Motor neuron (in vitro differentiated cells): ENCODE results near the gene SND1. TPM values are rescaled to one million over a fixed set of nuclear protein-coding genes. Genes with fewer than 3 reads are reported as not detected.
A peak's percentile ranks its signal among the peaks of the same experiment; 100 is the strongest.

ENCODE experiments used
- ATAC-seq, 8 experiments: fragments of 200-7000 bp; cut with Tn5 transposase; replicated peaks in 6 of 8; 2 replicates each; pipeline ENCODE4 v1.8.0; 2021; ENCODE audit warnings: mild to moderate bottlenecking in 8 of 8, moderate library complexity in 8 of 8
- H3K27ac ChIP-seq, 2 donors: fragments of 250-450 bp; sonication (Bioruptor Pico); 2 replicates each; pipeline ENCODE4 v1.9.0; 2021; ENCODE audit warnings: antibody characterized with exemption in 2 of 2, mild to moderate bottlenecking in 2 of 2, moderate library complexity in 1 of 2
- H3K4me1 ChIP-seq, 2 donors: fragments of 250-450 bp; sonication (Bioruptor Pico); replicated peaks in 1 of 2; 2 replicates each; pipeline ENCODE4 v1.6.1; 2021; ENCODE audit warnings: antibody characterized with exemption in 2 of 2, mild to moderate bottlenecking in 2 of 2, moderate library complexity in 1 of 2
- H3K4me3 ChIP-seq, 5 donors: fragments of 250-450 bp; sonication (Bioruptor Pico); 2 replicates each; pipeline ENCODE4 v1.9.0; 2021; ENCODE audit warnings: antibody characterized with exemption in 5 of 5, mild to moderate bottlenecking in 5 of 5, moderate library complexity in 4 of 5
- WGBS, 10 experiments: fragments of 450-650 bp; shearing (Covaris generic); methylation state at CpG; one replicate each; pipeline ENCODE4 v1.0.0; 2022; 5-methylcytosine and 5-hydroxymethylcytosine counted together
- in situ Hi-C, 9 experiments: fragments of 400-800 bp; cut with MboI; loops; one replicate each; pipeline ENCODE4 v1.15.0; 2021; ENCODE audit warnings: low sequenced_read_pairs in 9 of 9, low pct_unique_long_range_greater_than_20kb in 2 of 9; ENCODE audit not compliant: unreplicated experiment in 9 of 9
- total RNA-seq, 8 experiments: library from RNA; unstranded; fragments of 300-600 nt; gene quantifications; 2 replicates each; pipeline versions ENCODE4 v1.2.3 to v1.2.4, GENCODE V29; 2022

SND1 gene
- total RNA-seq, 8 experiments from 2014 or later: 125 to 296 (median 182) TPM

GRCh38 chr7:128031901-128032604 is 380.1 kb downstream of the SND1 start:
- Histone ChIP-seq H3K27ac (peak overlapping the region; percentile 89 to 90), H3K4me3 (peak overlapping the region; percentile 54 to 75 (median 61)), H3K4me1 (peaks cover 39 to 40% of the 10 kb centered on the region in 2 donors)
- in situ Hi-C loops: loop anchor here in 1 of 9 experiments (25.0 kb wide), 2 partner anchors 180 to 320 kb away; no protein-coding TSS in a partner anchor
- ATAC-seq: peak; percentile 73 to 85 (median 78)
- 0 to 5% methylated on average over 4 to 7 of the region's 87 CpGs; no CpG with 5 or more reads in 8 of the 10 experiments for WGBS, 10 experiments

GRCh38 chr7:128032605-128033235 is 380.7 kb downstream of the SND1 start:
- Histone ChIP-seq H3K27ac (peak overlapping the region; percentile 89 to 90), H3K4me3 (peak overlapping the region; percentile 54 to 75 (median 61)), H3K4me1 (peaks cover 33 to 37% of the 10 kb centered on the region in 2 donors)
- in situ Hi-C loops: loop anchor here in 1 of 9 experiments (25.0 kb wide), 2 partner anchors 180 to 320 kb away; no protein-coding TSS in a partner anchor
- ATAC-seq: peak in 1 of 8 experiments; percentile 39
- 10 to 100% (median 83%) methylated on average over 2 to 10 of the region's 41 CpGs; no CpG with 5 or more reads in 6 of the 10 experiments for WGBS, 10 experiments

GRCh38 chr7:128033246-128033645 is 381.3 kb downstream of the SND1 start:
- H3K4me1 ChIP-seq: peaks cover 27 to 32% of the 10 kb centered on the region in 2 donors
- H3K4me3 ChIP-seq: peak overlapping the region; percentile 54 to 75 (median 61)
- ATAC-seq: no peak
- WGBS, 10 experiments: 46 to 100% (median 90%) methylated on average over 1 to 5 of the region's 9 CpGs; no CpG with 5 or more reads in 2 of the 10 experiments
- H3K27ac ChIP-seq: no peak overlapping the region
- in situ Hi-C loops: loop anchor here in 1 of 9 experiments (25.0 kb wide), 2 partner anchors 179 to 321 kb away; no protein-coding TSS in a partner anchor

GRCh38 chr7:128034825-128035224 is 382.8 kb downstream of the SND1 start:
- in situ Hi-C loops: loop anchor here in 1 of 9 experiments (25.0 kb wide), 2 partner anchors 177 to 323 kb away; no protein-coding TSS in a partner anchor
- no peak overlapping the region for H3K27ac ChIP-seq

GRCh38 chr7:128035712-128036111 is 383.7 kb downstream of the SND1 start:
- Histone ChIP-seq H3K27ac (no peak overlapping the region), H3K4me1 (peaks cover 10 to 19% of the 10 kb centered on the region in 2 donors), H3K4me3 (no peak overlapping the region)
- 60 to 100% (median 80%) methylated on average over 1 to 3 of the region's 3 CpGs; no CpG with 5 or more reads in 2 of the 10 experiments for WGBS, 10 experiments
- in situ Hi-C loops: loop anchor here in 1 of 9 experiments (25.0 kb wide), 2 partner anchors 177 to 323 kb away; no protein-coding TSS in a partner anchor
- no peak for ATAC-seq

More at GRCh38 chr7:128034825-128035224, 382.8 kb downstream of the SND1 start:
- H3K4me3 ChIP-seq: no peak overlapping the region
- H3K4me1 ChIP-seq: peaks cover 19 to 25% of the 10 kb centered on the region in 2 donors
- WGBS, 10 experiments: 60 to 100% (median 83%) methylated on average over 1 of the region's 2 CpGs; no CpG with 5 or more reads in 3 of the 10 experiments
- no peak for ATAC-seq

GRCh38 chr7:128036226-128036940 is 384.4 kb downstream of the SND1 start:
- Histone ChIP-seq H3K4me1 (peaks cover 14 to 19% of the 10 kb centered on the region in 2 donors), H3K27ac (no peak overlapping the region), H3K4me3 (no peak overlapping the region)
- no peak for ATAC-seq
- WGBS, 10 experiments: 40 to 100% (median 62%) methylated on average over 1 to 4 of the region's 4 CpGs; no CpG with 5 or more reads in 1 of the 10 experiments
- in situ Hi-C loops: loop anchor here in 1 of 9 experiments (25.0 kb wide), 2 partner anchors 176 to 324 kb away; no protein-coding TSS in a partner anchor

GRCh38 chr7:128037081-128037480 is 385.1 kb downstream of the SND1 start:
- Histone ChIP-seq H3K27ac (no peak overlapping the region), H3K4me3 (no peak overlapping the region), H3K4me1 (peaks cover 18 to 19% of the 10 kb centered on the region in 2 donors)
- no peak for ATAC-seq
- in situ Hi-C loops: loop anchor here in 1 of 9 experiments (25.0 kb wide), 2 partner anchors 175 to 325 kb away; no protein-coding TSS in a partner anchor
- WGBS, 10 experiments: 82 to 100% (median 94%) methylated on average over 1 to 2 of the region's 2 CpGs; no CpG with 5 or more reads in 5 of the 10 experiments

- Histone ChIP-seq H3K27ac (no peak overlapping the region), H3K4me1 (peaks cover 15 to 19% of the 10 kb centered on the region in 2 donors), H3K4me3 (no peak overlapping the region)
- in situ Hi-C loops: loop anchor here in 1 of 9 experiments (25.0 kb wide), 2 partner anchors 174 to 326 kb away; no protein-coding TSS in a partner anchor
- 73 to 100% (median 96%) methylated on average over 2 to 8 of the region's 8 CpGs for WGBS, 10 experiments
- ATAC-seq: no peak
Observed at GRCh38 chr7:128037880-128038619, 386.1 kb downstream of the SND1 start.

- ATAC-seq: no peak
- in situ Hi-C loops: loop anchor here in 1 of 9 experiments (25.0 kb wide), 2 partner anchors 173 to 327 kb away; no protein-coding TSS in a partner anchor
- WGBS, 10 experiments: 67 to 100% (median 93%) methylated on average over 1 to 3 of the region's 4 CpGs; no CpG with 5 or more reads in 3 of the 10 experiments
- Histone ChIP-seq H3K27ac (no peak overlapping the region), H3K4me1 (peaks cover 9 to 16% of the 10 kb centered on the region in 2 donors), H3K4me3 (no peak overlapping the region)
Observed at GRCh38 chr7:128039544-128039953, 387.6 kb downstream of the SND1 start.

GRCh38 chr7:128040205-128040604 is 388.2 kb downstream of the SND1 start:
- WGBS, 10 experiments: 29 to 100% (median 77%) methylated on average over 1 to 3 of the region's 3 CpGs
- no peak overlapping the region for H3K4me3 ChIP-seq
- in situ Hi-C loops: loop anchor here in 1 of 9 experiments (25.0 kb wide), 2 partner anchors 172 to 328 kb away; no protein-coding TSS in a partner anchor
- peaks cover 9 to 16% of the 10 kb centered on the region in 2 donors for H3K4me1 ChIP-seq
- H3K27ac ChIP-seq: no peak overlapping the region
- ATAC-seq: no peak

- Histone ChIP-seq H3K27ac (no peak overlapping the region), H3K4me1 (peaks cover 9 to 12% of the 10 kb centered on the region in 2 donors), H3K4me3 (no peak overlapping the region)
- in situ Hi-C loops: loop anchor here in 1 of 9 experiments (25.0 kb wide), 2 partner anchors 171 to 329 kb away; no protein-coding TSS in a partner anchor
- WGBS, 10 experiments: 34 to 100% (median 65%) methylated on average over 1 to 6 of the region's 7 CpGs
- no peak for ATAC-seq
Observed at GRCh38 chr7:128041203-128041602, 389.2 kb downstream of the SND1 start.
